K562 (cell line): ENCODE results near the gene PSME1. TPM values are rescaled to one million over a fixed set of nuclear protein-coding genes. Genes with fewer than 3 reads are reported as not detected.
A peak's percentile ranks its signal among the peaks of the same experiment; 100 is the strongest.

Experiments used
- ATAC-seq: fragments of 200-7000 bp; cut with Tn5 transposase; 3 replicates; pipeline ENCODE4 v1.9.1; 2020; ENCODE audit warnings: moderate library complexity
- BruUV-seq: library from RNA; stranded (reverse); fragments of 400-500 nt; replicated peaks from 2 replicates; lab custom pipeline; 2021; lab: Mats Ljungman, UMichigan
- CTCF ChIA-PET: fragments of 300-600 bp; formaldehyde crosslinking; extraction: SDS; loops from one replicate; lab custom pipeline; 2021; ENCODE audit warnings: low intra/inter-chr PET ratio; lab: Yijun Ruan, JAX
- POLR2A ChIA-PET: fragments of 300-600, 350-650 bp; sonication (Branson Sonifier 250); formaldehyde crosslinking; extraction: SDS; loops from one replicate; lab custom pipeline; 2021; ENCODE audit warnings: antibody characterized with exemption, inconsistent platforms; lab: Yijun Ruan, JAX
- DNase-seq, 4 experiments: peaks; one replicate each; pipeline versions ENCODE4 v3.0.0 to v3.0.0-alpha.2; 2011 to 2018; ENCODE audit warnings: low spot score in 3 of 4, mixed read lengths in 3 of 4; ENCODE audit errors: extremely low read depth in 1 of 4
- FAIRE-seq: peaks from 2 replicates; lab custom pipeline; 2011; peaks lifted over from hg19 to GRCh38; lab: Jason Lieb, UNC
- H2AFZ ChIP-seq: 2 replicates; pipeline ENCODE4 v1.6.0; 2011; ENCODE audit warnings: low read depth, low read length, control low read depth, inconsistent platforms
- H3K27ac ChIP-seq: fragments of 200-600 bp; 3 replicates; pipeline ENCODE4 v1.8.0; 2011; ENCODE audit warnings: low read depth, mild to moderate bottlenecking, control low read depth, inconsistent platforms, low read length, moderate library complexity, mixed read lengths; ENCODE audit errors: extremely low read depth
- H3K27me3 ChIP-seq, 2 experiments: fragments of 300-600 bp in 1 of 2; 2 replicates in 1 of 2; 3 replicates in 1 of 2; pipeline versions ENCODE4 v1.6.0 to v1.8.0; 2011; ENCODE audit warnings: inconsistent platforms in 2 of 2, low read length in 2 of 2, mild to moderate bottlenecking in 1 of 2, mixed read lengths in 1 of 2, moderate library complexity in 1 of 2; ENCODE audit not compliant: control insufficient read depth in 2 of 2, insufficient read depth in 2 of 2
- H3K36me3 ChIP-seq: fragments of 300-600 bp; 3 replicates; pipeline ENCODE4 v1.8.0; 2011; ENCODE audit warnings: mild to moderate bottlenecking, low read length, inconsistent platforms; ENCODE audit not compliant: control insufficient read depth, insufficient read depth
- H3K4me1 ChIP-seq, 2 experiments: fragments of 200-600 bp in 1 of 2; replicated peaks in 1 of 2; 2 replicates in 1 of 2; 3 replicates in 1 of 2; pipeline versions ENCODE4 v1.5.1 to v1.8.0; 2011; ENCODE audit warnings: inconsistent platforms in 2 of 2, low read length in 2 of 2, mild to moderate bottlenecking in 1 of 2, mixed read lengths in 1 of 2, moderate library complexity in 1 of 2; ENCODE audit not compliant: control insufficient read depth in 2 of 2, insufficient read depth in 2 of 2
- H3K4me2 ChIP-seq: 2 replicates; pipeline ENCODE4 v1.6.1; 2011; ENCODE audit warnings: low read length, control low read depth, inconsistent platforms, mixed read lengths; ENCODE audit not compliant: insufficient read depth
- H3K4me3 ChIP-seq: fragments of 200-600 bp; sonication (generic), shearing (Covaris generic); 2 replicates; pipeline ENCODE4 v1.5.1; 2016; ENCODE audit warnings: control low read depth, inconsistent platforms
- H3K79me2 ChIP-seq: fragments of 200-600 bp; 3 replicates; pipeline ENCODE4 v1.8.0; 2011; ENCODE audit warnings: low read length, inconsistent platforms; ENCODE audit not compliant: control insufficient read depth, insufficient read depth
- H3K9ac ChIP-seq, 2 experiments: 2 replicates each; pipeline versions ENCODE4 v1.6.0 to v1.6.1; 2011; ENCODE audit warnings: low read depth in 2 of 2, low read length in 2 of 2, control low read depth in 1 of 2, inconsistent platforms in 1 of 2, mild to moderate bottlenecking in 1 of 2, mixed read lengths in 1 of 2; ENCODE audit not compliant: insufficient read depth in 1 of 2
- H3K9me1 ChIP-seq: one replicate; pipeline ENCODE4 v1.6.0; 2011; ENCODE audit warnings: inconsistent platforms, mild to moderate bottlenecking, low read length, moderate library complexity; ENCODE audit not compliant: control insufficient read depth, insufficient read depth
- H3K9me3 ChIP-seq: replicated peaks from 2 replicates; pipeline ENCODE4 v1.5.1; 2011; ENCODE audit warnings: low read depth, low read length, inconsistent platforms; ENCODE audit not compliant: control insufficient read depth, insufficient read depth
- H4K20me1 ChIP-seq: replicated peaks from 2 replicates; pipeline ENCODE4 v1.6.1; 2011; ENCODE audit warnings: low read length, inconsistent platforms, mixed read lengths; ENCODE audit not compliant: control insufficient read depth, insufficient read depth
- CXXC5 ChIP-seq: fragments of 250-450 bp; sonication (Bioruptor Pico); IDR thresholded peaks from 2 replicates; pipeline ENCODE4 v1.8.0; 2022; ENCODE audit warnings: inconsistent platforms, mild to moderate bottlenecking, moderate library complexity
- EHMT2 ChIP-seq: fragments of 450-650 bp; IDR thresholded peaks from 2 replicates; pipeline ENCODE4 v1.6.1; 2018; ENCODE audit warnings: antibody characterized with exemption
- ETV5 ChIP-seq: sonication (generic); formaldehyde crosslinking; IDR thresholded peaks from 2 replicates; pipeline ENCODE4 v1.4.0; 2020; ENCODE audit warnings: low read depth, mild to moderate bottlenecking, missing genetic modification reagents
- GABPB1 ChIP-seq: sonication (generic); formaldehyde crosslinking; IDR thresholded peaks from 2 replicates; pipeline ENCODE4 v1.8.0; 2022; ENCODE audit warnings: mild to moderate bottlenecking, missing genetic modification reagents
- MGA ChIP-seq: fragments of 450-650 bp; IDR thresholded peaks from 2 replicates; pipeline ENCODE4 v1.6.1; 2016; ENCODE audit warnings: mild to moderate bottlenecking, moderate library complexity
- NCOA1 ChIP-seq: fragments of 450-650 bp; IDR thresholded peaks from 2 replicates; pipeline ENCODE4 v1.6.1; 2016; ENCODE audit warnings: low read depth
- PTRF ChIP-seq: fragments of 450-650 bp; IDR thresholded peaks from 2 replicates; pipeline ENCODE4 v1.6.1; 2016; ENCODE audit warnings: mild to moderate bottlenecking, missing genetic modification characterization, missing compliant biosample characterization
- ZFX ChIP-seq: sonication (generic); formaldehyde crosslinking; IDR thresholded peaks from 2 replicates; pipeline ENCODE4 v1.8.0; 2022; ENCODE audit warnings: mild to moderate bottlenecking, missing genetic modification reagents, moderate library complexity
- WGBS: fragments of 100-300 bp; shearing (Covaris generic); methylation state at CpG from one replicate; pipeline ENCODE4 v1.1.6; 2016; ENCODE audit warnings: low coverage, mixed read lengths; ENCODE audit not compliant: insufficient coverage; ENCODE audit errors: missing lambda C conversion rate; 5-methylcytosine and 5-hydroxymethylcytosine counted together
- in situ Hi-C: fragments of 300-500 bp; cut with MboI; formaldehyde crosslinking; loops from 4 replicates; pipeline ENCODE4 v1.15.0; 2018; ENCODE audit warnings: inconsistent platforms, mixed read lengths
- intact Hi-C: fragments of 100-400 bp; cut with micrococcal nuclease; formaldehyde crosslinking; loops from 2 replicates; pipeline ENCODE4 v1.14.2; 2022
- polyA plus RNA-seq, 8 experiments: library from polyadenylated mRNA; depleted of rRNA in 4 of 8; stranded (reverse) in 5 of 8; unstranded in 3 of 8; fragments of >200 nt; fragmentation: Nextera tagmentation in 2 of 8; fragmentation: Illumina TruSeq in 1 of 8; extraction: Ambion mirVana in 2 of 8; extraction: Trizol in 1 of 8; gene quantifications; 2 replicates each; pipeline versions ENCODE4 v1.2.1 to v1.2.3, GENCODE V29; 2011 to 2014; ENCODE audit warnings: inconsistent platforms in 1 of 8, missing spikeins in 1 of 8
- total RNA-seq, 7 experiments: library from RNA; depleted of rRNA in 6 of 7; stranded (reverse); fragments of >200 nt in 6 of 7; fragmentation: Illumina TruSeq in 2 of 7; extraction: Trizol in 2 of 7; gene quantifications; 2 replicates each; pipeline versions ENCODE4 v1.2.1 to v1.2.3, GENCODE V29; 2011 to 2021; ENCODE audit warnings: low replicate concordance in 1 of 7

Gene PSME1
- total and polyA plus RNA-seq, 9 of the 15 experiments (the other 6 are each of a cell fraction or from before 2014, with no cell fraction given) = 20.3 to 180 (median 67.5) TPM

- CTCF ChIA-PET = interaction anchor here (0.6 kb wide), 1 partner anchor 313 kb away, joined by 3 read pairs; no protein-coding TSS in a partner anchor
- peak overlapping the region; percentile 87 for H2AFZ ChIP-seq
- peak overlapping the region; percentile 89 to 97 for H3K9ac ChIP-seq
- no peaks in the 10 kb centered on the region for H3K27me3 ChIP-seq
- H3K4me2 ChIP-seq = peak overlapping the region; percentile 94
- peak overlapping the region; percentile 95 for H3K27ac ChIP-seq
- peaks cover 10% of the 10 kb centered on the region in 2 experiments; a peak in 4 of 5 replicates for H3K4me1 ChIP-seq
- H3K9me1 ChIP-seq = no peaks in the 10 kb centered on the region
- POLR2A ChIA-PET = interaction anchor here (0.7 to 5.0 kb wide), 18 partner anchors 8 to 193 kb away, joined by 3 to 38 read pairs (median 5); partner anchors contain the start of genes CHMP4A, EMC9, PCK2 and PSME1
- H3K79me2 ChIP-seq = peaks cover 18% of the 10 kb centered on the region
- no peak for FAIRE-seq
- no peaks in the 10 kb centered on the region for H3K9me3 ChIP-seq
- in situ Hi-C loops = no loop called here
- under 1% methylated on average over 41 of the region's 42 CpGs for WGBS
- H3K4me3 ChIP-seq = peak overlapping the region; percentile 51
- H3K36me3 ChIP-seq = peaks cover 28% of the 10 kb centered on the region; the same call in 2 of the 3 replicates
- peak; percentile 82 for ATAC-seq
- intact Hi-C loops = loop anchor here (2.0 kb wide), 2 partner anchors 19 to 33 kb away; partner anchors contain the start of genes PCK2, PSME2 and RNF31
- peak; percentile 68 to 91 (median 71) for DNase-seq
- H4K20me1 ChIP-seq = no peaks in the 10 kb centered on the region
- no TSS peak for BruUV-seq
- peak; percentile 70; the same call in 1 of the 2 replicates for TF ChIP-seq GABPB1 (CRISPR knock-in tag)
- TF ChIP-seq ZFX (CRISPR knock-in tag) = peak; percentile 92
- no peak for TF ChIP-seq PTRF (tag)
- peak; percentile 64 for TF ChIP-seq CXXC5
- peak; percentile 61; the same call in 1 of the 2 replicates for TF ChIP-seq EHMT2
- TF ChIP-seq MGA = peak; percentile 48; the same call in 1 of the 2 replicates
- 0 out of 2 replicates have a peak, but pooled peaks have one; percentile 30 for TF ChIP-seq NCOA1
- TF ChIP-seq ETV5 (CRISPR knock-in tag) = peak; percentile 84
Observed at GRCh38 chr14:24113801-24114531, 22.0 kb upstream of the PSME1 start.
